HG03064 (cell line): Measurements from ENCODE around the gene B4GAT1.

Experiments
- ATAC-seq: cut with Tn5 transposase; IDR thresholded peaks from one replicate; pipeline ENCODE4 v1.9.1; 2021; ENCODE audit warnings: low read depth; ENCODE audit not compliant: unreplicated experiment

B4GAT1 gene

GRCh38 chr11:66338276-66339161 lies 8.9 kb downstream of the B4GAT1 start:
- ATAC-seq = no peak

- no peak for ATAC-seq
Measured at GRCh38 chr11:66337103-66337899, 10.1 kb downstream of the B4GAT1 start.

GRCh38 chr11:66336234-66337102 lies 11.0 kb downstream of the B4GAT1 start, which contains the start of gene RIN1:
RIN1 (minus strand) TSS chr11:66336434; CDS start chr11:66336402, 32 bp downstream.
- no peak for ATAC-seq

- no peak for ATAC-seq
Measured at GRCh38 chr11:66335531-66336233, 11.7 kb downstream of the B4GAT1 start.

- ATAC-seq = no peak
Measured at GRCh38 chr11:66334605-66335442, 12.6 kb downstream of the B4GAT1 start.

GRCh38 chr11:66333896-66334604 lies 13.4 kb downstream of the B4GAT1 start:
- no peak for ATAC-seq

GRCh38 chr11:66333220-66333877 lies 14.1 kb downstream of the B4GAT1 start:
- no peak for ATAC-seq

- ATAC-seq = no peak
Measured at GRCh38 chr11:66332371-66333219, 14.8 kb downstream of the B4GAT1 start.

- ATAC-seq = no peak
Measured at GRCh38 chr11:66331542-66332370, 15.7 kb downstream of the B4GAT1 start.

GRCh38 chr11:66330931-66331330 lies 16.5 kb downstream of the B4GAT1 start:
- no peak for ATAC-seq

- no peak for ATAC-seq
Measured at GRCh38 chr11:66329165-66329673, 18.2 kb downstream of the B4GAT1 start.

- no peak for ATAC-seq
Measured at GRCh38 chr11:66328302-66329144, 18.9 kb downstream of the B4GAT1 start.

- ATAC-seq = no peak
Measured at GRCh38 chr11:66328031-66328301, 19.5 kb downstream of the B4GAT1 start.

- ATAC-seq = no peak
Measured at GRCh38 chr11:66327171-66328030, 20.0 kb downstream of the B4GAT1 start.
